GM12875 (cell line): ENCODE data around the gene USP17L13.
"Not testable (repeated sequence)": the region's sequence is repeated elsewhere in the genome, so short reads cannot be mapped to it uniquely, and the experiment has no call there.

Experiments used
- H3K4me3 ChIP-seq: one replicate; pipeline ENCODE4 v1.5.1; 2011; ENCODE audit warnings: low read depth, low read length, control low read depth

Gene USP17L13

GRCh38 chr4:9224596-9224995 lies at the start of gene USP17L13:
Gene USP17L13, plus strand, starts transcription at chr4:9224896. Its CDS starts 0 bp downstream, at chr4:9224896.
- not testable (repeated sequence) for H3K4me3 ChIP-seq

GRCh38 chr4:9210357-9210756 lies 14.3 kb upstream of the USP17L13 start, which contains the start of gene USP17L10:
Gene USP17L10, plus strand, starts transcription at chr4:9210657. Its CDS starts 0 bp downstream, at chr4:9210657.
- H3K4me3 ChIP-seq: not testable (repeated sequence)

GRCh38 chr4:9214701-9215100 lies 10.0 kb upstream of the USP17L13 start:
- not testable (repeated sequence) for H3K4me3 ChIP-seq

- H3K4me3 ChIP-seq: not testable (repeated sequence)
Observed at GRCh38 chr4:9215105-9215504, 9.6 kb upstream of the USP17L13 start, which contains the start of gene USP17L11. Gene USP17L11, plus strand, starts transcription at chr4:9215405. Its CDS starts 0 bp downstream, at chr4:9215405.

GRCh38 chr4:9219852-9220251 lies 4.8 kb upstream of the USP17L13 start, which contains the start of gene USP17L12:
Gene USP17L12, plus strand, starts transcription at chr4:9220152. Its CDS starts 0 bp downstream, at chr4:9220152.
- H3K4me3 ChIP-seq: not testable (repeated sequence)

GRCh38 chr4:9230249-9230648 lies 5.6 kb downstream of the USP17L13 start:
- H3K4me3 ChIP-seq: not testable (repeated sequence)

- not testable (repeated sequence) for H3K4me3 ChIP-seq
Observed at GRCh38 chr4:9234085-9234484, 9.4 kb downstream of the USP17L13 start, which contains the start of gene USP17L15. Gene USP17L15, plus strand, starts transcription at chr4:9234385. Its CDS starts 0 bp downstream, at chr4:9234385.

- H3K4me3 ChIP-seq: not testable (repeated sequence)
Observed at GRCh38 chr4:9238461-9238860, 13.8 kb downstream of the USP17L13 start.

- H3K4me3 ChIP-seq: not testable (repeated sequence)
Observed at GRCh38 chr4:9243579-9243978, 18.9 kb downstream of the USP17L13 start, which contains the start of gene USP17L17. Gene USP17L17, plus strand, starts transcription at chr4:9243879. Its CDS starts 0 bp downstream, at chr4:9243879.

GRCh38 chr4:9247953-9248680 lies 23.4 kb downstream of the USP17L13 start, which contains the start of gene USP17L18:
Gene USP17L18, plus strand, starts transcription at chr4:9248630. Its CDS starts 0 bp downstream, at chr4:9248630.
- not testable (repeated sequence) for H3K4me3 ChIP-seq

GRCh38 chr4:9253078-9253477 lies 28.4 kb downstream of the USP17L13 start, which contains the start of gene USP17L19:
Gene USP17L19, plus strand, starts transcription at chr4:9253378. Its CDS starts 0 bp downstream, at chr4:9253378.
- H3K4me3 ChIP-seq: not testable (repeated sequence)

GRCh38 chr4:9257824-9258223 lies 33.1 kb downstream of the USP17L13 start, which contains the start of gene USP17L20:
Gene USP17L20, plus strand, starts transcription at chr4:9258124. Its CDS starts 0 bp downstream, at chr4:9258124.
- not testable (repeated sequence) for H3K4me3 ChIP-seq

GRCh38 chr4:9262572-9262971 lies 37.9 kb downstream of the USP17L13 start, which contains the start of gene USP17L21:
Gene USP17L21, plus strand, starts transcription at chr4:9262872. Its CDS starts 0 bp downstream, at chr4:9262872.
- H3K4me3 ChIP-seq: not testable (repeated sequence)

GRCh38 chr4:9267319-9267718 lies 42.6 kb downstream of the USP17L13 start, which contains the start of gene USP17L22:
Gene USP17L22, plus strand, starts transcription at chr4:9267619. Its CDS starts 0 bp downstream, at chr4:9267619.
- H3K4me3 ChIP-seq: not testable (repeated sequence)

- H3K4me3 ChIP-seq: not testable (repeated sequence)
Observed at GRCh38 chr4:9271719-9272118, 47.0 kb downstream of the USP17L13 start.
